GM18909 (cell line): ENCODE data around the gene ZNF565.
"Not testable (repeated sequence)": the region's sequence is repeated elsewhere in the genome, so short reads cannot be mapped to it uniquely, and the experiment has no call there.

ENCODE experiments used
- ATAC-seq: cut with Tn5 transposase; IDR thresholded peaks from one replicate; pipeline ENCODE4 v1.9.1; 2021; ENCODE audit warnings: mild to moderate bottlenecking; ENCODE audit not compliant: unreplicated experiment, poor library complexity

The ZNF565 gene

DNA sequence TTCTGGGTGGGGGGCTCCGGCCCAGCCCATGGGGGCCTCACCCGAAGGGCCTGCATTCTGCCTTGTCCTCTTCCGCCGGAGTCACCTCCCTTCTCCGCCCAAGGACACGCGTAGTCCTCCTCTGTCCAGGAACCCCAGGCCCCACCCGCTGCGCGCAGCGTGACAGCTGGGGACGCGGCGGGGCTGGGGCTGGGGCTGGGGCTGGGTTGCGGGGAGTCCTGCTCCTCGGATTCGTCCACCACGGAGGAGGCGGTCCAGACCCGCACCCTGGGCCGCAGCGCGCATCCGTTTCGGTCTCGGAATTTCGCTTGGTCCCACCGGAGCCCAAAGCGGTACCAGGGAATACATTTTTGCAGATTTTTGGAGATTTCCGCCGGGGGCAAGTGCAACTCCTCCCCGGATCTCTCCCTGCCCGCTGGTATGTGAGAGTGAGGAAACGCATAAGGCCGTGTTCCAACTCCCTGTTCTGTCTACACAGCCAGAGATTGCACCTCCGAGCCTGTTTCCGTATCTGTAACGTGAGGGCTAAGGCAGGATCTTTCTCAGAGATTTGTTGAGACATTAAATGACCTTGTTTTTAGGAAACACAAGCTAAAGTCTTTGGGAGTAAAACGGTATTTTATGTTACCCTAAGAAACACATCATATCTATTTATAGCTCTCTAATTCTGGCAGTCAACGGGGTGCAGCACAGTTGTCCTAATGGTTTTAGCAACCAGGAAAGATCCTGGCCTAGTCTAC, 61.9 kb downstream of the ZNF565 start, which contains the start of gene COX7A1:
Gene COX7A1 (minus strand): TSS at position 96 of the 740 bp plus-strand sequence. CDS start 40 bp downstream, at position 56.
- no peak for ATAC-seq

- no peak for ATAC-seq
Observed at GRCh38 chr19:36152019-36152351, 62.5 kb downstream of the ZNF565 start.

DNA sequence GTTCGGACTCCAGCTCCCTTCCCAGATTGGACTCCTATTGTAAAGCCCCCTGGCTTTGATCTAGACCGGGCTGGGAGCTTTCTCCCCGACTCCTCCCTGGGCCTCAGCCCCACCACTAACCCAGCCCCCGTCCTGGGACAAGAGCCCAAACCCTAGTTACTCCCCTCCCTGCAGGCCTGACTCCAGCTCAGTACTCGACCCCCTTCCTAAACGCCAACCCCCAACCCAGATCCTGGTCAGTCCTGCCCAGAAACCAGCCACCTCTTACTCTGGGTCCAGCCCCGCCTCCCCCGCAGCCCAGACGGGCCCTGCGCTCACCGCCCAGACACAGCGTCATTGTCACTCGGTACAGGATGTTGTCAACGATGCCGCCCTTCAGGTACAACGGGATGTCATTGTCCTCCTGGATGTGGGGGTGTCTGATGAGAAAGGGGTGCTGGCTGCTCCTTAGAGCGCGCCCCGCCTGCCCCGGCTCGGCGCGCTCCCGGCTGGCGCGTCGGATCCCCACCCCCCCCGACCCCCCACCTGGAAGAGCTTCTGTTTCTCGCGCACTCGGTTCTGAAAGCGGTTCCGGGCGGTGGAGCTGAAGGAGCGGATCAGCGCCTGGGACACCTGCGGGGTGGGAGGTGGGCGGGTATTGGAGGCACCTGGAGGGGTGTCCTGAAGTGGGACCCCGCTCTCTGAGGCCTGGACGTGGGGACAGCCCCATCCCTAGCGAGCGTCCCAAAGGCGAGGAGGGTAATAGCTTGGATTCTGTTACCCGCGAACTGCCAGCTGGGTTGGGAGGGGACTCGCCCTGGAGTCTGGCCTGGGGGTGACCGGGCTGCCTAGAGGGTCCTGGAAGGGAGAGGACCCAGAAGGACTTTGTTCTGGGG, 63.1 kb downstream of the ZNF565 start:
- no peak for ATAC-seq

- ATAC-seq = no peak
Observed at GRCh38 chr19:36150586-36150985, 63.9 kb downstream of the ZNF565 start.

- ATAC-seq = no peak
Observed at GRCh38 chr19:36149673-36150406, 64.6 kb downstream of the ZNF565 start.

GRCh38 chr19:36144624-36145023, 69.8 kb downstream of the ZNF565 start:
- no peak for ATAC-seq

- no peak for ATAC-seq
Observed at GRCh38 chr19:36142496-36142895, 72.0 kb downstream of the ZNF565 start.

- no peak for ATAC-seq
Observed at GRCh38 chr19:36142046-36142445, 72.4 kb downstream of the ZNF565 start.

DNA sequence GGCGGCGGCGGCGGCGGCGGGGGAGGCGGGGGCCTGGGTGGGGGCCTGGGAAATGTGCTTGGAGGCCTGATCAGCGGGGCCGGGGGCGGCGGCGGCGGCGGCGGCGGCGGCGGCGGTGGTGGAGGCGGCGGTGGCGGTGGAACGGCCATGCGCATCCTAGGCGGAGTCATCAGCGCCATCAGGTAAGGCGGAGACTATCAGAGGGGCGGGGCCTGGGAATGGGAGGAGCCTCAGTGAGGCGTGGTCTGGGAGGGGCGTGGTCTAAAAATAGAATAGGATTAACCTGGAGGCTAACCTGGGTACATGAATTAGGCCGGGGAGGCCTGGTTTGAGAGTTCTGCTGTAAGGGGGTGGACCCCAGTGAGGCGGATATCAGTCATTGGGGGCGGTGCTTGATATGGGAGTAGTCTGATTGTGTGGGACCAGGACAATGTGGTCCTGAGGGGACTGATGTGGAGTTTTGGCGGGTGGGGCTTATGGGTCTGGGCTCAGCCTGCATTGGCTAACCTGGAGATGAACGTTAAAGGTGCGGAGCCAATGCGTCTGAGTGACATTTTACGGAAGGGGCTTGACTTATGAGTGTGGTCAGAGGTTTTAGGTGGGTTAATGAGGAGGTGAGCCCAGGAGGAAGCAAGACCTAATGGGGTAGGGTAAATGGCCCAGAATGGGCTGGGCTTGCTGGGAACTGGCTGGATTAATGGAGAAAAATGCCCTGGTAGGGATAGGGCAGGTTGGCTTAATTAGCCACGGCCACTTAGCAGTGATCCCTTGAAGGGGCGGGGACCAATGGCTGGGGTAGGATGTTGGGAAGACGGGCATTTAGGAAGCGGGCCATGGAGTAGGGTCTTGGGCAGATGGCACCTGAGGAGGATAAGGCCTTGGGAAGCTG, 73.2 kb downstream of the ZNF565 start:
- ATAC-seq = peak; percentile 49

DNA sequence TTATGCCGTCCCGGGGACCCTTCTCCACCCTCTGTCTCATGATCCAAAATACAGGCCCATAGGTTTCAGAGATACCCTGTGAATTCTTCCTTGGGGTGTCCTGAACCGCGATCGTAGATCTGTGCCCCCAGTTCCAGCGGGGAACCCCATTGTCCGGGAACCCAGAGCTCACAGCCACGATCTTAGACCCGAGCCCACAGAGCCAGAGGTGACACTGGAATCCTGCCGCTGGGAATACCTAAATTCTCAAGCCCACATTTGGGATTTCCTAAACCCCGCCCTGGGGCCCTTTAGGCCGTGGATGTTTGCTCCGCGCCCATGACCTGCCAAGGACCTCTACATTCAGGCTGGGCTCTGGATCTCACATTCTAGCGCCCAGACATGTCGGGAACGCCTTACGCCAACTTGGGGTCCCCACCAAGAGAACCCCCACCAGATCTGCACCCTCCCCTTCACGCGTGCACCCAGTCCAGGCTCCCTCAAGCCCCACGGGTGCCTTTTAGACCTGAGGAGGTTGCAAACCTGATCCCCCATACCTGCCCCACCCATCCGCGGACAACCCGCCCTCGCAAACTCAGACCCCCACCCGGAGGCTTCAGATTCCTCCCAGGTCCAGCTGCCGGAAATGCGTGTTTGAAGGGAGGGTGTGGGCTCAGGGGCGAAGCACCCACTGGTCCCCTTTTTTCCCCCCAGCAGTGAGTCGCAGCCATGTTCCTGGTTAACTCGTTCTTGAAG, 74.0 kb downstream of the ZNF565 start:
- ATAC-seq = peak; percentile 12

- ATAC-seq = peak; percentile 83
Observed at GRCh38 chr19:36139473-36140303, 74.8 kb downstream of the ZNF565 start, which contains the start of gene CAPNS1. Gene CAPNS1, plus strand, starts transcription at chr19:36140066. Its CDS starts 946 bp downstream, at chr19:36141012.

GRCh38 chr19:36139120-36139472, 75.4 kb downstream of the ZNF565 start:
- ATAC-seq = no peak

DNA sequence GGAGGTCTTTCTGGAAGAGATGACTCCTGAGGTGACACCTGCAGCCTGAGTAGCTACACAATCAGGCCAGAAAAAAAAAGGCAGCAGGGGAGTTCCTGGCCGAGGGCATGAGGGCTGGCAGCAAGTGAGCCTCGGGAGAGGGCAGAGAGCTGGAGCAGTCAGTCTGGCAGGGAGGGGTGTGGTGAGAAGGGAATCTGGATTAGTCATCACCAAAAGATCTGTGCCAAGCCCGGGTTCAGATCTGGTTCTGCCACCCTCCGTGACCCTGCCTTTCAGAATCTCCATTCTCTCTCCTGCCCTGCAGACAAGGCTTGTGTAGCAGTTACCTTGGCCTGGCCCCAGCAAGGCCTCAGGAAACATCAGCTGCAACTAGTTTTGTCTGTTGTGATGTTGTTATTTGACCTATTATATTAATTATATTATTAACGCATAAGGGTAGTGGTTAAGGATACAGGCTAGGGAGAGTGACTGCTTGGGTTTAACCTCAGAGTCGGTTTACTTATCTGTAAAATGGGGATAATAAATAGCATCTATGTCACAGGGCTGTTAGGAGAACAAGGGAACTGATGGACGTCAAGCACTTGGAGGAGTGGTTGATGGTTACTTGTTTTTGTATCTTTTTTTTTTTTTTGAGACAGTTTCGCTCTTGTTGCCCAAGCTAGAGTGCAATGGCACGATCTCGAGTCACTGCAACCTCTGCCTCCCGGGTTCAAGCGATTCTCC, 77.3 kb downstream of the ZNF565 start:
- no peak for ATAC-seq

GRCh38 chr19:36134867-36135266, 79.6 kb downstream of the ZNF565 start:
- ATAC-seq = not testable (repeated sequence)
